ENCODE results near the gene EFCAB10. TPM values are rescaled to one million over a fixed set of nuclear protein-coding genes. Genes with fewer than 3 reads are reported as not detected.

Gene EFCAB10
- total and polyA plus RNA-seq, 2 of the 13 experiments (the other 11 are each of a cell fraction or from before 2014, with no cell fraction given) = 0.40 TPM; not detected in 1

DNA sequence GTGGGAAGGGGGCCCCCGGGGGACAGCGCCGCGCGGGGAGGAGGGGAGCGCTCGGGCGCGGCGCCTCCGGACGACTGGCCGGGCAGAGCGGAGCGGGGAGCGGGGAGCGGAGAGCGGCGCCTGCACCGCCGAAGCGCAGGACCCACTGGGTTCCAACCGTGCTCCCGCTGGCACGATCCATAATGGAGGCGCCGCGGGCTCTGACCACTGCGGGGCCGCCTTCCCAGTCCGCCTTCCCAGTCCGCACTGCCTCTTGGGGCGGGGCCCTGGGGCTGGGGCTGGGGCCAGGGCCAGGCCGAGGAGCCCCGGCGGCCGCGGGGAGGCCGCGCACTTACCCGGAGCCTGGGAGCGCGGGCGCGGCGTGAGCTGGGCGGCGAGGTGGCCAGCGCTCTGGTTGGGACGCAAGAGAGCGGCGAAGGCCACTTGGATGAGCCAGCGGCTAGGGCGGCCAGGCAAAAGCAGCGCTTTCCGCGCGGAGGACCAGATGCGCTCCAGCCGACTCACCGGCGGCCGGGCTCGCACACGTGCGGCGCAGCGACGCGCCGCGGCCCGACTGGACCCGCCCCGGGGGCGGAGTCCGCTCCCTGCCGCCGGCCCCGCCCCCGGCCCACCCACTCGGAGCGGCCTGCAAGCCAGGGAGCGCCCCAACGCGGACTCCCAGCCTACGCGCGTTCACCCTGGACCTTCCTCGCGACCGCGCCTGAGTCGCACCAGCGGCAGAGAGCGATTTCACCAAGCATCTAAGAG, 59.4 kb downstream of the EFCAB10 start, which contains the start of gene PUS7 (continued):
- TF ChIP-seq ZNF768 (CRISPR knock-in tag; IDR thresholded peaks at IDR 0.05) (peak; percentile 50; the same call in 1 of the 2 replicates), SP4 (CRISPR knock-in tag; IDR thresholded peaks at IDR 0.05) (peak; percentile 86), GFI1 (CRISPR knock-in tag; IDR thresholded peaks at IDR 0.05; ENCODE audit: borderline replicate concordance) (peak; percentile 63; the same call in 1 of the 2 replicates), ZBTB39 (CRISPR knock-in tag; IDR thresholded peaks at IDR 0.05) (0 out of 2 replicates have a peak, but pooled peaks have one; percentile 1), RFXAP (CRISPR knock-in tag; IDR thresholded peaks at IDR 0.05; ENCODE audit: borderline replicate concordance) (peak; percentile 66), ZSCAN31 (CRISPR knock-in tag; IDR thresholded peaks at IDR 0.05; ENCODE audit: low read depth) (no peak; the same call in 1 of the 2 replicates), ZNF343 (CRISPR knock-in tag; IDR thresholded peaks at IDR 0.05) (0 out of 2 replicates have a peak, but pooled peaks have one; percentile 70), ZBTB7A (CRISPR knock-in tag; IDR thresholded peaks at IDR 0.05) (no peak), ZSCAN12 (CRISPR knock-in tag; IDR thresholded peaks at IDR 0.05) (peak; percentile 12; the same call in 1 of the 2 replicates), ZNF558 (CRISPR knock-in tag; IDR thresholded peaks at IDR 0.05; ENCODE audit: borderline replicate concordance) (peak; percentile 30; the same call in 1 of the 2 replicates), ZNF580 (CRISPR knock-in tag; IDR thresholded peaks at IDR 0.05; ENCODE audit: borderline replicate concordance, low read depth) (no peak), ZNF749 (CRISPR knock-in tag; IDR thresholded peaks at IDR 0.05; ENCODE audit: borderline replicate concordance) (peak; percentile 28; the same call in 1 of the 2 replicates), DRAP1 (CRISPR knock-in tag; IDR thresholded peaks at IDR 0.05) (0 out of 2 replicates have a peak, but pooled peaks have one; percentile 4), ZSCAN25 (CRISPR knock-in tag; IDR thresholded peaks at IDR 0.05) (no peak), PHF21A (CRISPR knock-in tag; IDR thresholded peaks at IDR 0.05) (0 out of 2 replicates have a peak, but pooled peaks have one; percentile 47), MTERF4 (CRISPR knock-in tag; IDR thresholded peaks at IDR 0.05) (no peak), KDM5A (IDR thresholded peaks at IDR 0.05; ENCODE audit: borderline replicate concordance, low read length) (no peak), TBP (CRISPR knock-in tag; IDR thresholded peaks at IDR 0.05) (0 out of 2 replicates have a peak, but pooled peaks have one; percentile 39), MTF2 (CRISPR knock-in tag; IDR thresholded peaks at IDR 0.05; ENCODE audit: borderline replicate concordance) (no peak), ISX (CRISPR knock-in tag; conservative IDR thresholded peaks at IDR 0.05) (0 out of 2 replicates have a peak, but pooled peaks have one; percentile 27), TP53 (CRISPR knock-in tag; conservative IDR thresholded peaks at IDR 0.05) (peak; percentile 71; the same call in 1 of the 2 replicates), CTCF (CRISPR knock-in tag; IDR thresholded peaks at IDR 0.05) (peak; percentile 15; the same call in 1 of the 2 replicates)
- TF ChIP-seq, protein P1, sequence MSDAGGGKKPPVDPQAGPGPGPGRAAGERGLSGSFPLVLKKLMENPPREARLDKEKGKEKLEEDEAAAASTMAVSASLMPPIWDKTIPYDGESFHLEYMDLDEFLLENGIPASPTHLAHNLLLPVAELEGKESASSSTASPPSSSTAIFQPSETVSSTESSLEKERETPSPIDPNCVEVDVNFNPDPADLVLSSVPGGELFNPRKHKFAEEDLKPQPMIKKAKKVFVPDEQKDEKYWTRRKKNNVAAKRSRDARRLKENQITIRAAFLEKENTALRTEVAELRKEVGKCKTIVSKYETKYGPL (CRISPR knock-in tag; IDR thresholded peaks at IDR 0.05) = peak; percentile 52; the same call in 1 of the 2 replicates
